ENCODE results near the gene KATNB1.
A peak's percentile ranks its signal among the peaks of the same experiment; 100 is the strongest.

Gene KATNB1

DNA sequence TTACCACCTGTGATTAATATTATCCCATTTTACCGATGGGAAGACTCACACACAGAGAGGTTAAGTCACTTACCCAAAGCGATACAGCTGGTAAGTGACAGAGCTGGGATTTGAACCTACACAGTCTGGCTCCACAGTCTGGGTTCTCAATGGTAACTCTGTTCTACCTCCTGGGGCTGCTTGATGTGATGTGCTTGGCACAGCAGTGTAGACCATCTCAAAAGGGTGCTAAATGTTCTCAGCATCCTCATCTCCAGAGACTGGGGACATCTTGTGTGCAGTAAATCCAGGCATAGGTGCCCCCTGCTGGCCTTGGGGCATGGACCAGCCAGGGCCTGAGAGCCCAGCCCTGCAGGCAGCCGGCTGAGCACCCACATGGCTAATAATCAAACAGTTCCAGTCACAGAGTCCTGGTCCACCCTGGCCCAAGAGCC is 15.4 kb upstream of the KATNB1 start:
- Histone ChIP-seq H2BK5ac (ENCODE audit: low read length) (no peak overlapping the region), H3K4ac (ENCODE audit: low read depth, low read length) (no peak overlapping the region), H3K79me1 (ENCODE audit: low read length) (no peaks in the 10 kb centered on the region), H3K18ac (ENCODE audit: low read length) (no peak overlapping the region), H3K27ac (ENCODE audit: low read depth, low read length) (no peak overlapping the region), H3K36me3 (ENCODE audit: control insufficient read depth, insufficient read depth, low read length) (no peaks in the 10 kb centered on the region), H3K79me2 (ENCODE audit: control insufficient read depth, insufficient read depth, low read length) (no peaks in the 10 kb centered on the region), H3K4me2 (ENCODE audit: low read length) (no peak overlapping the region), H3K4me1 (ENCODE audit: control insufficient read depth, low read depth, low read length) (no peaks in the 10 kb centered on the region), H4K8ac (ENCODE audit: low read depth, low read length) (no peak overlapping the region), H2AK5ac (ENCODE audit: low read length) (no peak overlapping the region), H2BK15ac (replicated peaks; ENCODE audit: low read depth) (no peak overlapping the region), H3K23ac (ENCODE audit: low read length) (no peak overlapping the region), H2BK120ac (ENCODE audit: low read depth, low read length) (no peak overlapping the region), H3K27me3 (ENCODE audit: insufficient read depth, low read length, poor library complexity) (no peaks in the 10 kb centered on the region), H3K9ac (ENCODE audit: low read length) (no peak overlapping the region), H3K56ac (ENCODE audit: low read length) (no peak overlapping the region), H4K5ac (ENCODE audit: low read length) (no peak overlapping the region), H3K4me3 (ENCODE audit: low read length) (no peak overlapping the region)
- no CpG with 5 or more reads among the region's 3 CpGs for WGBS (ENCODE audit: extremely low coverage, insufficient coverage, low lambda C conversion rate)
- peak; percentile 57 for DNase-seq

DNA sequence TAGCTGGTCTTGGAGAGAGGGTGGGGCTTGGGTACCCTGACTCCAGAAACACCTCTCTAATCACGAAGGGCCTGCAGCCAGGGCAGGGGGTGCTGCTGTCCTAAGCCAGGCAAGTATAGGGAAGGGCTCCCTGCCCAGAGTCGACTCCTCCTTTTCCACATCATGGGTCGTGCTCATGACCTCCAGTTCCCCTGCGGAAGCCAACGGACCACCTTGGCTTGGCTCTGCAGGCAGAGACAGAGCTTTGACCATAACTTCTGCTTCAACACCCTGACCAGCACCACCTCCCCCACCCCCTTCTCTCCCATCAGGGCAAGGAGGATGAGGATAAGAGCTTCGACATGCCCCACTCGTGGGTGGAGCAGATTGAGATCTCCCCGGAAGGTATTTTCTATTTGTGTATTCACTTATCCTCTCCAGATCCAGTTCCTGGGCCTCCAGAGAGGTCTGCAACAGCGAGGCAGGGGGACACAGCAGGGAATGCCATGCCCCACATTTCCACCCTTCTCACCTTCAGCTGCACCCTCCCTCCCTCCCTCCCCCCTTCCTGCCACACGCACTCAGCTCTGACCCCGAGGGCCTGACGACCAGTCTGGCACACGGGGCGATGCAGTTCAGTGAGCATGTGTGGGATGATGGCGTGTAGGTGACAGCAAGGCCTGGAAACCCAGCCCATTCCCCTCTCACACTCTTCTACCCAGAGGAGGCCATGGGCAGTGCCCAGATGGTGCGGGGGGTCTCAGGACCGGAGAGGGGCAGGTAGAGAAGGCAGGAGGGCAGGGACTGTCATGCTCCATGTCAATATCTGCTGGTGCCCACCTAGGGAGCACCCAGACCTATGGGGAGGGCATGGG is 14.0 kb upstream of the KATNB1 start:
- H3K27ac ChIP-seq (ENCODE audit: low read depth, low read length): no peak overlapping the region
- H3K79me2 ChIP-seq (ENCODE audit: control insufficient read depth, insufficient read depth, low read length): no peaks in the 10 kb centered on the region
- no peaks in the 10 kb centered on the region for H3K27me3 ChIP-seq (ENCODE audit: insufficient read depth, low read length, poor library complexity)
- no peak overlapping the region for H2BK15ac ChIP-seq (replicated peaks; ENCODE audit: low read depth)
- no peak overlapping the region for H3K4ac ChIP-seq (ENCODE audit: low read depth, low read length)
- no peaks in the 10 kb centered on the region for H3K36me3 ChIP-seq (ENCODE audit: control insufficient read depth, insufficient read depth, low read length)
- H2BK5ac ChIP-seq (ENCODE audit: low read length): no peak overlapping the region
- H3K9ac ChIP-seq (ENCODE audit: low read length): no peak overlapping the region
- peak; percentile 49 for DNase-seq
- H3K56ac ChIP-seq (ENCODE audit: low read length): peak overlapping the region; percentile 22
- no peak overlapping the region for H3K18ac ChIP-seq (ENCODE audit: low read length)
- no peak overlapping the region for H2AK5ac ChIP-seq (ENCODE audit: low read length)
- no peak overlapping the region for H2BK120ac ChIP-seq (ENCODE audit: low read depth, low read length)
- no peaks in the 10 kb centered on the region for H3K79me1 ChIP-seq (ENCODE audit: low read length)
- no peak overlapping the region for H4K8ac ChIP-seq (ENCODE audit: low read depth, low read length)
- WGBS (ENCODE audit: extremely low coverage, insufficient coverage, low lambda C conversion rate): no CpG with 5 or more reads among the region's 17 CpGs
- no peak overlapping the region for H4K5ac ChIP-seq (ENCODE audit: low read length)
- H3K4me2 ChIP-seq (ENCODE audit: low read length): no peak overlapping the region
- H3K4me1 ChIP-seq (ENCODE audit: control insufficient read depth, low read depth, low read length): no peaks in the 10 kb centered on the region
- H3K4me3 ChIP-seq (ENCODE audit: low read length): no peak overlapping the region
- H3K23ac ChIP-seq (ENCODE audit: low read length): no peak overlapping the region

DNA sequence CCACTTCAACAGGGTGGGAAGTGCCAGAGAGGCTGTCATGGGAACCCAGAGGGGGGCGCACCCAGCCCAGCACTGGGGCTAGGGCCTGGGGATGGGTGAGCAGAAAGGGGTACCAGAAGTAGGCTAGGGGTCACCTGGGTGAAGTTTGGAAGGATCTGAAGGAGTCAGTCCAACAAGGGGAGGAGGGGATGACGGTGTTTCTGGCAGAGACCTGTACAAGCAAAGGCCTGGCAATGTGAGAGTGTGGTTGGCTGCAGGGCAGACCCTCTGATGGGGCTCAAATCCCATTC is 13.4 kb upstream of the KATNB1 start:
- H3K18ac ChIP-seq (ENCODE audit: low read length): no peak overlapping the region
- no peak overlapping the region for H3K4ac ChIP-seq (ENCODE audit: low read depth, low read length)
- no peak overlapping the region for H3K27ac ChIP-seq (ENCODE audit: low read depth, low read length)
- no peak overlapping the region for H3K4me2 ChIP-seq (ENCODE audit: low read length)
- no peak overlapping the region for H2AK5ac ChIP-seq (ENCODE audit: low read length)
- no peak overlapping the region for H2BK5ac ChIP-seq (ENCODE audit: low read length)
- H3K56ac ChIP-seq (ENCODE audit: low read length): peak overlapping the region; percentile 22
- no peaks in the 10 kb centered on the region for H3K79me2 ChIP-seq (ENCODE audit: control insufficient read depth, insufficient read depth, low read length)
- no peaks in the 10 kb centered on the region for H3K36me3 ChIP-seq (ENCODE audit: control insufficient read depth, insufficient read depth, low read length)
- no peak overlapping the region for H2BK120ac ChIP-seq (ENCODE audit: low read depth, low read length)
- H3K4me3 ChIP-seq (ENCODE audit: low read length): no peak overlapping the region
- H4K8ac ChIP-seq (ENCODE audit: low read depth, low read length): no peak overlapping the region
- no peaks in the 10 kb centered on the region for H3K4me1 ChIP-seq (ENCODE audit: control insufficient read depth, low read depth, low read length)
- H2BK15ac ChIP-seq (replicated peaks; ENCODE audit: low read depth): no peak overlapping the region
- no CpG with 5 or more reads among the region's 2 CpGs for WGBS (ENCODE audit: extremely low coverage, insufficient coverage, low lambda C conversion rate)
- H3K27me3 ChIP-seq (ENCODE audit: insufficient read depth, low read length, poor library complexity): no peaks in the 10 kb centered on the region
- no peak overlapping the region for H4K5ac ChIP-seq (ENCODE audit: low read length)
- H3K9ac ChIP-seq (ENCODE audit: low read length): no peak overlapping the region
- no peak for DNase-seq
- H3K79me1 ChIP-seq (ENCODE audit: low read length): no peaks in the 10 kb centered on the region
- H3K23ac ChIP-seq (ENCODE audit: low read length): no peak overlapping the region

DNA sequence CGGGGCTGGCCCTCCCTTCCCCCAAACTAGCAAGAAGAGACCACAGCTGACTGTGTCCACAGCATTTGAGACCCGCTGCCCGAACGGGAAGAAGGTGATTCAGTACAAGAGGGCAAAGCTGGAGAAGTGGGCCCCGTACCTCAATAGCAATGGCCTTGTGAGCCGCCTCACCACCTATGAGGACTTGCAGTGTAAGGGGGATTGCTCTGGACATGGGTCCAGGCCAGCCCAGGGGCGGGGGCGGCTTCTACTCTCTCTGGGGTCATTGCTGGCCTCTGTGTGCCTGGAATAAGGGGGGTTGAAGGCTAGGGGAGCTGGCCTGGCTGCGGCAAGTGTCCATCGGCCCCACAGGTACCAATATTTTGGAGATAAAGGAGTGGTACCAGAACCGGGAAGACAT is 12.9 kb upstream of the KATNB1 start:
- Histone ChIP-seq H3K79me1 (ENCODE audit: low read length) (no peaks in the 10 kb centered on the region), H3K4ac (ENCODE audit: low read depth, low read length) (no peak overlapping the region), H3K27me3 (ENCODE audit: insufficient read depth, low read length, poor library complexity) (no peaks in the 10 kb centered on the region), H3K18ac (ENCODE audit: low read length) (no peak overlapping the region), H2BK120ac (ENCODE audit: low read depth, low read length) (no peak overlapping the region), H3K27ac (ENCODE audit: low read depth, low read length) (no peak overlapping the region), H2BK5ac (ENCODE audit: low read length) (no peak overlapping the region), H3K36me3 (ENCODE audit: control insufficient read depth, insufficient read depth, low read length) (no peaks in the 10 kb centered on the region), H3K4me2 (ENCODE audit: low read length) (no peak overlapping the region), H3K79me2 (ENCODE audit: control insufficient read depth, insufficient read depth, low read length) (no peaks in the 10 kb centered on the region), H4K5ac (ENCODE audit: low read length) (no peak overlapping the region), H3K4me1 (ENCODE audit: control insufficient read depth, low read depth, low read length) (no peaks in the 10 kb centered on the region), H3K56ac (ENCODE audit: low read length) (no peak overlapping the region), H3K9ac (ENCODE audit: low read length) (no peak overlapping the region), H3K4me3 (ENCODE audit: low read length) (no peak overlapping the region), H2AK5ac (ENCODE audit: low read length) (no peak overlapping the region), H2BK15ac (replicated peaks; ENCODE audit: low read depth) (no peak overlapping the region), H3K23ac (ENCODE audit: low read length) (no peak overlapping the region), H4K8ac (ENCODE audit: low read depth, low read length) (no peak overlapping the region)
- DNase-seq: no peak
- no CpG with 5 or more reads among the region's 11 CpGs for WGBS (ENCODE audit: extremely low coverage, insufficient coverage, low lambda C conversion rate)

DNA sequence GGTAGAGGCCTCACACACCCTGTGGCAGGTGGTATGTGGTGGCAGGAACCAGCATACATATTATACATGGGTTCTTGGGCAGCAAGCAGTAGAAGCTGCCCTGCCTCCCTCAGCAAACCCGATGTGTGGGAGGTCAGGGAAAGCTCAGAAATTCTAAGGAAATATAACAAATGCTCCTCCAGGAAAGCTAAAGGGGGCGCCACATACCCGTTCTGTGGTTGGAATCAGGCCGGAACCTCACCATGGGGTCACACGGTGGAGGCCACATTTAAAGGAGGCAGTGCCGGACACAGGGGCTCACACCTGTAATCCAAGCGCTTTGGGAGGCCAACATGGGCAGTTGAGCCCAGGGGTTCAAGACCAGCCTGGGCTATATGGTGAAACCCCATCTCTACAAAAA is 12.4 kb upstream of the KATNB1 start:
- Histone ChIP-seq H3K9ac (ENCODE audit: low read length) (no peak overlapping the region), H4K8ac (ENCODE audit: low read depth, low read length) (no peak overlapping the region), H2AK5ac (ENCODE audit: low read length) (no peak overlapping the region), H3K18ac (ENCODE audit: low read length) (no peak overlapping the region), H3K27ac (ENCODE audit: low read depth, low read length) (no peak overlapping the region), H3K79me1 (ENCODE audit: low read length) (no peaks in the 10 kb centered on the region), H3K4me1 (ENCODE audit: control insufficient read depth, low read depth, low read length) (no peaks in the 10 kb centered on the region), H3K4me3 (ENCODE audit: low read length) (no peak overlapping the region), H3K4me2 (ENCODE audit: low read length) (no peak overlapping the region), H3K23ac (ENCODE audit: low read length) (no peak overlapping the region), H2BK15ac (replicated peaks; ENCODE audit: low read depth) (no peak overlapping the region), H3K79me2 (ENCODE audit: control insufficient read depth, insufficient read depth, low read length) (no peaks in the 10 kb centered on the region), H4K5ac (ENCODE audit: low read length) (no peak overlapping the region), H3K56ac (ENCODE audit: low read length) (no peak overlapping the region), H2BK5ac (ENCODE audit: low read length) (no peak overlapping the region), H3K36me3 (ENCODE audit: control insufficient read depth, insufficient read depth, low read length) (no peaks in the 10 kb centered on the region), H3K27me3 (ENCODE audit: insufficient read depth, low read length, poor library complexity) (no peaks in the 10 kb centered on the region), H2BK120ac (ENCODE audit: low read depth, low read length) (no peak overlapping the region), H3K4ac (ENCODE audit: low read depth, low read length) (no peak overlapping the region)
- no CpG with 5 or more reads among the region's 7 CpGs for WGBS (ENCODE audit: extremely low coverage, insufficient coverage, low lambda C conversion rate)
- DNase-seq: peak; percentile 61

DNA sequence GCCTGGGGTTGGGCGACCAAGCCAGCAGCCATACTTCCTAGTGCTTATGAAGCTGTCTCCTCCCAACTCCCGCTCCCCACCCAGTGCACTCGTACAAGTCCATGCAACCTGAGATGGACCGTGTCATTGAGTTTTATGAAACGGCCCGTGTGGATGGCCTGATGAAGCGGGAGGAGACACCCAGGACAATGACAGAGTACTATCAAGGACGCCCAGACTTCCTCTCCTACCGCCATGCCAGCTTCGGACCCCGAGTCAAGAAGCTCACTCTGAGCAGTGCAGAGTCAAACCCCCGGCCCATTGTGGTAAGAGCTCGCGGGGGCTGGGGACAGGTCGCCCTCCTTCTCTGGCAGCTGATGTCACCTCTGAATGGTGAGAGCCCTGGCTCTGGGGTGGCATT is 11.0 kb upstream of the KATNB1 start:
- Histone ChIP-seq H3K18ac (ENCODE audit: low read length) (no peak overlapping the region), H4K8ac (ENCODE audit: low read depth, low read length) (no peak overlapping the region), H3K4ac (ENCODE audit: low read depth, low read length) (no peak overlapping the region), H2BK120ac (ENCODE audit: low read depth, low read length) (no peak overlapping the region), H2BK5ac (ENCODE audit: low read length) (no peak overlapping the region), H3K79me2 (ENCODE audit: control insufficient read depth, insufficient read depth, low read length) (no peaks in the 10 kb centered on the region), H2AK5ac (ENCODE audit: low read length) (no peak overlapping the region), H3K9ac (ENCODE audit: low read length) (no peak overlapping the region), H3K56ac (ENCODE audit: low read length) (no peak overlapping the region), H3K79me1 (ENCODE audit: low read length) (no peaks in the 10 kb centered on the region), H3K27me3 (ENCODE audit: insufficient read depth, low read length, poor library complexity) (no peaks in the 10 kb centered on the region), H2BK15ac (replicated peaks; ENCODE audit: low read depth) (no peak overlapping the region), H3K27ac (ENCODE audit: low read depth, low read length) (no peak overlapping the region), H3K4me1 (ENCODE audit: control insufficient read depth, low read depth, low read length) (no peaks in the 10 kb centered on the region), H3K23ac (ENCODE audit: low read length) (no peak overlapping the region), H3K36me3 (ENCODE audit: control insufficient read depth, insufficient read depth, low read length) (no peaks in the 10 kb centered on the region), H3K4me3 (ENCODE audit: low read length) (no peak overlapping the region), H4K5ac (ENCODE audit: low read length) (no peak overlapping the region), H3K4me2 (ENCODE audit: low read length) (no peak overlapping the region)
- WGBS (ENCODE audit: extremely low coverage, insufficient coverage, low lambda C conversion rate): no CpG with 5 or more reads among the region's 15 CpGs
- DNase-seq: no peak

All from mesendoderm (in vitro differentiated cells).